Osteoblast (primary cell): ENCODE measurements around the gene JUP. TPM values are rescaled to one million over a fixed set of nuclear protein-coding genes. Genes with fewer than 3 reads are reported as not detected.

Experiments used
- DNase-seq: peaks from one replicate; pipeline ENCODE4 v3.0.0; 2011; ENCODE audit warnings: low spot score, mixed read lengths; ENCODE audit not compliant: insufficient read length; ENCODE audit errors: missing footprints
- H2AFZ ChIP-seq: 2 replicates; pipeline ENCODE4 v1.6.0; 2011; ENCODE audit warnings: mild to moderate bottlenecking, low read length
- H3K27ac ChIP-seq: 2 replicates; pipeline ENCODE4 v1.5.1; 2011; ENCODE audit warnings: mild to moderate bottlenecking, low read depth, low read length, moderate library complexity
- H3K27me3 ChIP-seq: 2 replicates; pipeline ENCODE4 v1.6.0; 2012; ENCODE audit warnings: mild to moderate bottlenecking, control low read depth, inconsistent platforms, low read length, moderate library complexity; ENCODE audit not compliant: insufficient read depth
- H3K36me3 ChIP-seq: 2 replicates; pipeline ENCODE4 v1.5.1; 2011; ENCODE audit warnings: mild to moderate bottlenecking, low read length, control low read depth, moderate library complexity; ENCODE audit not compliant: insufficient read depth
- H3K4me1 ChIP-seq: 2 replicates; pipeline ENCODE4 v1.5.1; 2011; ENCODE audit warnings: mild to moderate bottlenecking, low read length, control low read depth, moderate library complexity; ENCODE audit not compliant: insufficient read depth
- H3K4me2 ChIP-seq: 2 replicates; pipeline ENCODE4 v1.6.0; 2011; ENCODE audit warnings: mild to moderate bottlenecking, low read length; ENCODE audit not compliant: insufficient read depth
- H3K4me3 ChIP-seq: fragments of 200-600 bp; sonication (generic); 3 replicates; pipeline ENCODE4 v1.5.1; 2012; ENCODE audit warnings: mild to moderate bottlenecking, low read length, inconsistent platforms; ENCODE audit not compliant: insufficient read depth
- H3K79me2 ChIP-seq: 2 replicates; pipeline ENCODE4 v1.6.0; 2012; ENCODE audit warnings: mild to moderate bottlenecking, low read length, control low read depth, inconsistent platforms; ENCODE audit not compliant: insufficient read depth
- H3K9me3 ChIP-seq: 2 replicates; pipeline ENCODE4 v1.5.1; 2011; ENCODE audit warnings: low read depth, low read length, control low read depth
- H4K20me1 ChIP-seq: 2 replicates; pipeline ENCODE4 v1.6.0; 2012; ENCODE audit warnings: mild to moderate bottlenecking, low read length, control low read depth; ENCODE audit not compliant: insufficient read depth
- CTCF ChIP-seq: IDR thresholded peaks from 2 replicates; pipeline ENCODE4 v1.5.1; 2011; ENCODE audit warnings: mild to moderate bottlenecking, low read depth, low read length, moderate library complexity; ENCODE audit errors: extremely low read depth
- total RNA-seq: library from RNA; depleted of rRNA; stranded (reverse); fragments of >200 nt; gene quantifications from 2 replicates; pipeline ENCODE4 v1.2.3, GENCODE V29; 2012

Gene JUP
- total RNA-seq, 1 donor = 24.2 TPM

- Histone ChIP-seq H3K9me3 (no peaks in the 10 kb centered on the region), H3K36me3 (peaks cover 39% of the 10 kb centered on the region), H3K27me3 (no peaks in the 10 kb centered on the region)
Measured at GRCh38 chr17:41825175-41825845, 38.8 kb upstream of the JUP start.

GRCh38 chr17:41824086-41824485 is 37.6 kb upstream of the JUP start:
- no peaks in the 10 kb centered on the region for H3K4me1 ChIP-seq
- H3K36me3 ChIP-seq = peaks cover 44% of the 10 kb centered on the region
- no peak overlapping the region for H3K27ac ChIP-seq
- no peaks in the 10 kb centered on the region for H3K79me2 ChIP-seq
- H3K4me3 ChIP-seq = no peak overlapping the region
- no peak overlapping the region for H2AFZ ChIP-seq
- peaks cover 18% of the 10 kb centered on the region for H4K20me1 ChIP-seq
- DNase-seq = peak; percentile 71
- TF ChIP-seq CTCF = no peak
- no peaks in the 10 kb centered on the region for H3K9me3 ChIP-seq
- no peak overlapping the region for H3K4me2 ChIP-seq
- no peaks in the 10 kb centered on the region for H3K27me3 ChIP-seq

More at GRCh38 chr17:41825175-41825845, 38.8 kb upstream of the JUP start:
- no peak overlapping the region for H3K4me2 ChIP-seq
- H4K20me1 ChIP-seq = peaks cover 12% of the 10 kb centered on the region
- no peak for TF ChIP-seq CTCF
- DNase-seq = peak; percentile 48
- H3K79me2 ChIP-seq = no peaks in the 10 kb centered on the region
- no peak overlapping the region for H2AFZ ChIP-seq
- no peaks in the 10 kb centered on the region for H3K4me1 ChIP-seq
- no peak overlapping the region for H3K4me3 ChIP-seq
- no peak overlapping the region for H3K27ac ChIP-seq

GRCh38 chr17:41823580-41823979 is 37.1 kb upstream of the JUP start:
- H3K27ac ChIP-seq = no peak overlapping the region
- peaks cover 18% of the 10 kb centered on the region for H4K20me1 ChIP-seq
- H3K9me3 ChIP-seq = no peaks in the 10 kb centered on the region
- H2AFZ ChIP-seq = no peak overlapping the region
- peaks cover 44% of the 10 kb centered on the region for H3K36me3 ChIP-seq
- DNase-seq = peak; percentile 55
- no peaks in the 10 kb centered on the region for H3K79me2 ChIP-seq
- H3K4me2 ChIP-seq = no peak overlapping the region
- no peak for TF ChIP-seq CTCF
- H3K4me1 ChIP-seq = no peaks in the 10 kb centered on the region
- no peak overlapping the region for H3K4me3 ChIP-seq
- no peaks in the 10 kb centered on the region for H3K27me3 ChIP-seq

- H3K4me1 ChIP-seq = no peaks in the 10 kb centered on the region
- H3K36me3 ChIP-seq = peaks cover 45% of the 10 kb centered on the region
- H3K79me2 ChIP-seq = peaks cover 3% of the 10 kb centered on the region
- peak; percentile 62 for DNase-seq
- H3K4me2 ChIP-seq = no peak overlapping the region
- H3K27me3 ChIP-seq = no peaks in the 10 kb centered on the region
- no peak overlapping the region for H3K4me3 ChIP-seq
- TF ChIP-seq CTCF = no peak
- peaks cover 21% of the 10 kb centered on the region for H4K20me1 ChIP-seq
- no peaks in the 10 kb centered on the region for H3K9me3 ChIP-seq
- H3K27ac ChIP-seq = no peak overlapping the region
- no peak overlapping the region for H2AFZ ChIP-seq
Measured at GRCh38 chr17:41823141-41823524, 36.6 kb upstream of the JUP start.
